HG03159 (cell line): ENCODE measurements around the gene CPNE7.
"Not testable (repeated sequence)": the region's sequence is repeated elsewhere in the genome, so short reads cannot be mapped to it uniquely, and the experiment has no call there.

Source experiments
- ATAC-seq: cut with Tn5 transposase; IDR thresholded peaks from one replicate; pipeline ENCODE4 v1.9.1; 2021; ENCODE audit warnings: mild to moderate bottlenecking, moderate library complexity; ENCODE audit not compliant: unreplicated experiment

CPNE7 gene

DNA sequence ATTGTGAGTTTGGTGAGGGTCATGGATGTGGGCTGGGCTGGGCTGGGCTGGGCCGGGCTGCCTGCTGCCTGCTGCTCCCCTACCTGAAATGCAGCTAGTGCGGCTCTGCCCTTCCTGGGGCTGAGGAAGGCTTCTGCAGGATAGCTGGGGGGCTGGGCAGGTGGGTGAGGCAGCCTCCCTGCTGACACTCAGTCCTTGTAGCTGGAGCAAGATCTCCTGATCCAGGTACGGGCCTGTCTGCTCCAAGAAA is 10.4 kb upstream of the CPNE7 start:
- ATAC-seq, result no peak

DNA sequence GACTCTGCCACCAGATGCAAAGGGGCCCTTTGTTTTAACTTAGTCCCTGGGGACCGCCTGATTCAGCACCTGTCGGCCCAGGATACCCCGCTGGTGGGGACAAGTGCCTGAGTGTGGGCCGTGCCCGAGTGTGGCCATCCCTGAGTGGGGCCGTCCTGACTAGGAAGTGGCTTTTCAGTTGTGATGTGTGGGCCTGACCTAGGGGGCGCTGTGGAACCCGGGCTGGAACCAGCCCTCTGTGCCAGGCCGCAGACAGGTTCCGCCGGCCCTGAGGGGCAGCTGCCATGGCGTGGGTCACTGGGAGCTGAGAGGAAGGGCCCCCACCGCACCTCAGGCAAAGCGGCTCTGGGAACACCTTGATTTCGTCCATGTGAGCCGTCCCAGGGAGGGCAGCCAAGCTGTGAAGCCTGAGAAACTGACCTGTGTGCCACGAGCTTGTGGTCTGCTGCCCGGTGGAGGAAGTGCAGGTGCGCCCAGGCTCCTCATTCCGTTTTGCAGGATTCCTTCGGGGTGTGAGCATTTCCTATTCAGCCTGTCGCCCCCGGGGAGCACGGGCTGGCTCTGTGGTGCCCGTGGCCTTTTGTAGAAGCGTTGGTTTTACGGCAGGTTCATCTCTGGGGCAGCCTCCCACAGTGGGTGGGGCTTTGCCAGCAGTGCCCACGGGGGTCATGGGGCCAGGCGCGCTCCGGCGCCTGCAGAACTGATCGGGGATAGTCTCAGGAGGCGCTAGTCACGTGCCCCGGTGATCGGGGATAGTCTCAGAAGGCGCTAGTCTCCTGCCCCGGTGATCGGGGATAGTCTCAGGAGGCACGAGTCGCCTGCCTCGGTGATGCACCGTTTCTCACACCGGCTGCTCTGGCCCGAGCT is 9.8 kb upstream of the CPNE7 start:
- ATAC-seq, result no peak

- no peak for ATAC-seq
Measured at GRCh38 chr16:89567656-89568594, 7.6 kb upstream of the CPNE7 start.

DNA sequence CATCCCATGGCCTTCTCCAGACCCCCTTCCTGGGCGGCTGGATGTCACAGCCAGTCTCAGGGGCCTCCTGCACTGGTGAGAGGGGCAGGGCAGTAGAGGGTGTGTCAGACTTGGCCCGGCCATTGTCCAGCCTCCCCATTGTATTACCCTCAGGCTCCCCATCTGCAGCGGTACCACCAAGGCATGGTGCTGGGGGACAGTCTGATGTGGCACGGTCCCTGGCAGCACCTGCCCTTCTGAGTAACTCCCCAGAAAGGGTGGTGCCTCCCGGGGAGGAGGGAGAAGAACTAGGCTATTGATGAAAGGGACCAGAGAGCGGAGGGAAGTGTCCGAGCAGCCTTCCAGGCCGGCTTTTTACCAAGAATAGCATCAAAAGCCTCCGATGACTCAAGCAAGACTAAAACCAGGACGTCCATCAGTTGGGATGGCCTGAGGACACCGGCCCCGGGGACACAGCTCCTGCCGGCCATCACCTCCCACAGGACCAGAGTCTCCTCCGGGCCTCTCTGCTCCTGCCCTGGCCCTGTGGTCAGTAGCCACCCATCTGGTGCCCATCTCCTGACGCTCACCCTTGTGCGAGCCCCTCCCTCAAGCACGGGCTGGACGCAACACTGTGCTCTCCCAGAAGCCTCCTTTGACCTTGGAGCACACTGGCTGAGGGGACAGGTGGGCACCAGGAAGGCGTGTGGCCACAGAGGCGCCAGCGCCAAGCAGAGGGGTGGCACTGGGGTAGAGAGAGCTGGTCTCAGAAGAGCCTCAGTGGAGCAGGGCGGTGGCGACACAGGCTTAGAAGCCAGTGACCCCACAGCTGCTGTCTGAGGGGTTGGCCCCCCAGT is 5.8 kb upstream of the CPNE7 start:
- ATAC-seq, result no peak

DNA sequence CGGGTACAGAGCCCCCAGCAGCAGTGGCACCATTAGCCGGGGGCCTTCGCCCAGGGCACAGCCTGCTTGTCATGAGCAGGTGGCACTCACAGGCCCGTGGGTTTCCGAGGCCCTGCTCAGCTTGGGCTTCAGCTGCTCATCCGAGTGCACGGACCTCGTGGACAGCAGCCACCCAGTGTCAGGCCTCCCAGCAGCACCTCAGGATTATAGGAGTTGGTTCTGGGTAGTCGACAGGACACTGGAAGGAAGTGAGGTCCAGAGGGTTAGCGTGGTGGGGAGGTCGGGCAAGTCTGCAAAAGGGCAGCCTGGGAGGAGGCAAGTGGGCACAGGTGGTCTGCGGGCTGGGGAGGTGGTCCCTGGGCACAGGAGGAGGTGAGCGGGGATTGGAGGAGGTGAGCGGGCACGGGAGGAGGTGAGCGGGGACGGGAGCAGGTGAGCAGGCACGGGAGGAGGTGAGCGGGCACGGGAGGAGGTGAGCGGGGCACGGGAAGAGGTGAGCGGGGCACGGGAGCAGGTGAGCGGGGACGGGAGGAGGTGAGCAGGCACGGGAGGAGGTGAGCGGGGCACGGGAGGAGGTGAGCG is 5.1 kb upstream of the CPNE7 start:
- ATAC-seq, result no peak

GRCh38 chr16:89570983-89571598 is 4.5 kb upstream of the CPNE7 start:
- not testable (repeated sequence) for ATAC-seq

DNA sequence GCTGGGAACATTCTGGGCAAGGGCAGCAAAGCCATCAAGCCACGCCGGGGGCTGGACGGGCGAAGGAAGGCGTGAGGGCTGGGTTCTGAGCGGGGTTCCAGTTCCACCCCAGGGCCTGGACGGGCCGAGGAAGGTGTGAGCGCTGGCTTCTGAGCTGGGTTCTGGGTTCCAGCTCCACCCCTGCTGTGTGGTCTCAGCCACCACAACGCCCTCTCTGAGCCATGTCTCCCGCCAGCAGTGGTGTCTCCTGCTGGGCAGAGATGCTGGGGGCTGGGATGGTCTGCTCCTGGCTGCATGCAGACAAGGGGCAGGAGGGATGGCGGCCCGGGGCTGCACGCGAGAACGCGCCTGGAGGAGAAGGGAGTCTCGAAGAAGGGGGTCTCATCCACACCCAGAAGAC is 3.9 kb upstream of the CPNE7 start:
- ATAC-seq, result no peak

GRCh38 chr16:89572073-89572484 is 3.5 kb upstream of the CPNE7 start:
- ATAC-seq, result no peak

DNA sequence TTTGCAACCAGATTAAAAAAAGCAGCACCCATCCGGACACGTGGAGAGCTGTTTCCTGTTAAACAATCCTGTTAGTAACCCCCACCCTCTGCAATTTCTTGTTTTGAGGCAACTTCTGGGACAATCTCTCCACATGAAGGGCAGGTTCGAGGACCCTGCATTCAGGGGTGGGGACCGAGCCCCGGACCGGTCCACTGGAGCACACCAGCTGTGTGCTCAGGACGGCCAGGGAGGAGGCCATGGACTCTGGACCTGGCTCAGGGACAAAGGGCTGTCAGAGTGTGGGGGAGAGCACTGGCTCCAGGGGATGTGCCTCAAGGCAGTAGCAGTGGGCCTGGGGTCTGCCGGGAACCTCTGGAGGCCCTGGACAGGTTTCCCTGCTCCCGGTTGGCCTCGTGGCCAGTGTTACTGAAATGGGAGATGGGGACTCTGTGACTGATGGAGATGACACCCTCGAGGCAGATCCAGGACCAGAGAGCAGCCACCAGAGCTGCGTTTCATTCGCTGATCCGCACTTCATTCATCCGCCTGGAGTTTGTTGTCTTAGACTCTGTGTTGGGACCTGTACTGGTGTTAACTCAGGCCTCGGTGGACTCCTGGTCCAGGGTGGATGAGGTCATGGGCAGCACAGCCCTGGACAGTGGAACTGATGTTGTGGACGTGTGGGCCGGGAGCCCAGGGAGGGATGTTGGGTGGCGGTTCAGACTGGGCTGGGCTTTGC is 2.9 kb upstream of the CPNE7 start:
- no peak for ATAC-seq

GRCh38 chr16:89573826-89574680 is 1.5 kb upstream of the CPNE7 start:
- ATAC-seq, result no peak

- ATAC-seq, result no peak
Measured at GRCh38 chr16:89574681-89575246, 794 bp upstream of the CPNE7 start.

DNA sequence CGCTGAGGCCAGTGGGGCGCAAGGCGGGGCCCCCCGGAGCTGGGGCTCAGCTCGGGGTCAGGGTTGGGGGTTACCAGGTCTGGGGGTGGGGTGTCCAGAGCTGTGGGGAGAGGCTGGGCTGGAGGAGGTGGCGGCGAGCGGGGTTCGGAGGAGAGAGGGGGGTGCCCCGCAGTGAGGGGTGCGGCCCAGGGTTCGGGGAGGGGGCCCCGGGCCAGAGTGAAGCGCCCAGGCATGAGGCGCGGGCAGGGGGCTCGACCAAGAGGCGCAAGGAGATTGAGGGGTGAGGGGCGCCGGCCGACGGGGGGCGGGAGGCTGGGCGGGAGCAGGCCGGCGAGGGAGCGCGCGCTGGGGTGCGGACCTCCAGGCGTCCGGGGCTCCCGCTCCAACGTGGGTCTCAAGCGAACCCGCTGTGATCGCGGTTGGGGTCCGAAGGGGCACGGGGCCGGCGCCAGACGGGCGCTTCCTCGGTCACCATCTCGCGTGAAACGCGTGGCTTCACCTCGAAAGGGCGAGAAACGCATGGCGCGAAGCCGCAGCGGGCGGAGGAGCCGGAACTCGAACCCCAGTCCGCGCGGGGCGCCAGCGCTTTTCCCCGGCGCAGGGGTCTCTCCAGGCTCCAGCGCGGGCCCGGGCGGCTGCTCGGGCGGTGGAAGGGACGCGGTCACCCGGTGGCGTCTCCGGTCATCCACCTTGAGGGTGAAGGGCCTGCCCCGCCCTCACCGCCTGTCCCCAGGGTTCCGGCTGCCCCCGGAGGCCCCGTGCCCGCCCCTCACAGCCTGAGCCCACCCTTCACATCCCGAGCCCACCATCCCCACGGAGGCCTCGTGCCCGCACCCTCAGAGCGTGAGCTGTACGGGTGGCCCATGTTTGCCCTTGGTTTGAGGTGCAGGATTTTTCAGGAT is 846 bp downstream of the CPNE7 start:
- no peak for ATAC-seq

GRCh38 chr16:89577055-89577759 is 1.6 kb downstream of the CPNE7 start:
- ATAC-seq, result no peak

DNA sequence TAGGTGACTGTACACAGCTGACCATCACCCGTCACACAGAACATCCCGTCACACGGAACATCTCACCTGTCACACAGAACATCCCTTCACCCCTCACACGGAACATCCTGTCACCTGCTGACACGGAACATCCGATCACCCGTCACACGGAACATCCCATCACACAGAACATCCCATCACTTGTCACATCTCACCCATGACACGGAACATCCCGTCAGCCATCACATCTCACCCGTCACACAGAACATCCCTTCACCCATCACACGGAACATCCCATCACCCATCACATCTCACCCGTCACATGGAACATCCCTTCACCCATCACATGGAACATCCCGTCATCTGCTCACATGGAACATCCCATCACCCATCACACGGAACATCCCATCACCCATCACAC is 3.8 kb downstream of the CPNE7 start:
- no peak for ATAC-seq

GRCh38 chr16:89581045-89581695 is 5.6 kb downstream of the CPNE7 start:
- ATAC-seq, result no peak

GRCh38 chr16:89581861-89582563 is 6.5 kb downstream of the CPNE7 start:
- no peak for ATAC-seq
